GM15510 (cell line): ENCODE results near the gene SMYD3.

Experiments used
- POLR2A ChIP-seq: IDR thresholded peaks from 3 replicates; pipeline ENCODE4 v1.6.1; 2011; ENCODE audit warnings: borderline replicate concordance; ENCODE audit not compliant: insufficient read length; ENCODE audit errors: extremely low read depth

SMYD3 gene

DNA sequence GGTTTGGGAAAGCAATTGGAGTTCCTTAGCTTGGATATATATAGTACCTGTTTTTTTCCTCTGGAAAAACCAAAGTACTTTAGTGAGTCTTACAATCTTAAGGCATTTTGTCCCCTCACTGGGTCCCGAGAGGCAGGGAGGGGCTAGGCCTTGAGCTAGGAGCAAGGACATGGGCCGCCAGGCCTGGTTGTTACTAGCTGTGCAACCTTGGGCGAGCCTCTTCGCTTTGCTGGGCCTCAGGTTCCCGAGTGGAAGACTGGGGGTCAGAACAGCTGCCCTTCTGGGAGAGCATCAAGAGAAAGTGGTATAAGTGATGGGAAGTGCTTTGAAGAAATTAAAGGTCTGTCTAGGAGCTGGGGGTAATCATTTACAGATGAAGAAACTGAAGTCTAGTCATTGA, 799.1 kb downstream of the SMYD3 start:
- TF ChIP-seq POLR2A: no peak

DNA sequence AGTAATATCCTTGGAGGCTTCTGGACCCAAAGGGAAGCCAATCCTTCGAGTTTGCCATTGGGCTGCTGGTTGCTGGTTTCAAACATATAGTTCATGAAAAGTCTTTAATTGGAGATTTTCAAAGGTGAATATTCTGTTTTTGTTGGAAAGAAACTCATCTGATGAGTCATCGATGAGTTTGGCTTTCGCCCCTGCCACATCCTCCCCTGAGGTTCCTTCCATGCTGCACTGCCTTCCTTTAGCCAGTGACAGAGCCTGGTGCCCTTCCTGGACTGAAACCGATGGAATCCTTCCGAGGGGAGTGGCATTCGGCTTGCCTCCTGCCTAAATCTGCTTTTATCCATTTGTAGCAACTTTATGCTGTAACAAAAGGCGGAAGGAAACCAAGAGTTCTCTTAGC, 802.3 kb downstream of the SMYD3 start:
- no peak for TF ChIP-seq POLR2A

DNA sequence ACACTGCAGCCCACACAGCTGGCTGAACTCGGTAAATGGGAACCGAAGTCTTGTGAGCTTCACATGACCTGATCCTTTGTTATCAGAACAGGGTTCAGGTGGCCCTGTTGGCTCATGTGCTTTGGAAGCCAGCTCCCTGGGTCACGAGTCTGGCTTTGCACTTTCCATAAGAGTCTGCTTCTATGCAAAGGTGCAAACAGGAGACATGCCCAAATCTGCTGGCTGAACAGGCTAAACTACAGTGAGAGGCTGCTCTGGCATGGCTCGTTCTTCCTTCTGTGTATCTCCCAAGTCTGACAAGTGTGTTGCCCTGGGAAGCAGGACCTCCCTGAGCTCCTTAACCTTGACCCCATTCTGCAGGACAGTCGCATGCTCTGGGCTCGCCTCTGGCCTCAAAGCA, 802.7 kb downstream of the SMYD3 start:
- TF ChIP-seq POLR2A: no peak

DNA sequence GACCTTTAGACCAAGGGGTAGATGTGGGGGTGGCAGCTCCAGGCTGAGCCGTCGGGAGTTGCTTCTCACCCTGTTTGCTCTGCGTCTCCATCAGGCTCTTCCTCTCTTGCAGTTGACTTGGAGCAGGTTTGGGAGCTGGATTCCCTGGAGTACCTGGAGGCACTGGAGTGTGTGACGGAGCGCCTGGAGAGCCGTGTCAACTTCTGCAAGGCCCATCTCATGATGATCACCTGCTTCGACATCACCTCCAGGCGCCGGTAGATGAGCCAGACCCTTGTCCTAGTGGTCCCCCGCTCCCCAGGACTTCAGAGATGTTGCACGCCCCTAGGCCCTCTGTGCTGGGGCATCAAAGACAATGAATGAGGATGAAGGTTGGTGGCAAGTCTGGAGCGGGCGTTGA, 804.7 kb downstream of the SMYD3 start:
- no peak for TF ChIP-seq POLR2A

DNA sequence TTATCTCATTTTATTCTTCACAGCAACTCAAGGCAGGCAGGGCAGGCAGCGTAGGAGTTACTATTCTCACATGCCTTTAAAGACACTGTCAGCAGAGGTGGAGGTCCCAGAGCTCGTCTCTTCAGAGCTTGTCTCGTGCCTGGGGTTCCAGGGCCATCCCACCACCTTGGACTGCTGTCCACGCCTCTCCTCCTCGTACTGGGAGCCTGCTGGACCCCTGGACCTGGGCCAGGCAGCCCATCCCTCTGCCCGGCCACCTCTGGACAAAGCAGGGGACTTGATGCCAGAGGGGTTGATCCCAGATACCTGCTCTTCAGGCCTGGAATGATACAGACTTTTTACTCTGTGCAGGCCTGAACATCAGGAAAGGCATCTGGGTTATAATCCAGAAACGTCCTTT, 805.4 kb downstream of the SMYD3 start:
- no peak for TF ChIP-seq POLR2A

DNA sequence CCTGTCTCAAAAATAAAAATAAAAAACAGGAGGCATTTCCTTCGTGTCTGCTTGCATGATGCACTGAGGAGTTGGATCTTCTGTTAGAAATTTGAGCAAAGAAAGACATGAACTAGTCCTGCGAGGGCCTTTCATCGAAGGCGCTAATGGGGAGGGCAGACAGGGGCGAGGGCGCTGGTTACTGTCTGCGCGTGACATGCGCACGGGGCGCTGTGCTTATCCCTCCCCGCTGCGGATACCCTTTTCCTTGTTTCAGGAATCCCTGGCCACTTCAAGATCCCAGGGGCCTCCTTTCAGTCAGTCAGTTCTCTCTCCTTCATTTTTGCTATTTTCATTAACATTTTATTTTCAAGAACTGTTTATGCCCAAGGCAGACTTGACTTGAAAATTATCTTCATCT, 806.4 kb downstream of the SMYD3 start:
- TF ChIP-seq POLR2A: no peak
